Loucy (cell line): ENCODE data around the gene SPOPL.

Experiments
- H2AFZ ChIP-seq: fragments of 200-600 bp; sonication (generic); 2 replicates; pipeline ENCODE4 v1.6.0; 2016; ENCODE audit warnings: antibody characterized with exemption, mild to moderate bottlenecking, low read length, moderate library complexity
- H3F3A ChIP-seq: fragments of 200-600 bp; 2 replicates; pipeline ENCODE4 v1.6.0; 2016; ENCODE audit warnings: antibody characterized with exemption, low read depth, mild to moderate bottlenecking
- H3K27me3 ChIP-seq: fragments of 200-600 bp; sonication (generic); 2 replicates; pipeline ENCODE4 v1.6.1; 2014; ENCODE audit warnings: low read length, mild to moderate bottlenecking; ENCODE audit not compliant: insufficient read depth, poor library complexity, severe bottlenecking
- H3K36me3 ChIP-seq: fragments of 200-600 bp; sonication (generic); 2 replicates; pipeline ENCODE4 v1.6.1; 2016; ENCODE audit warnings: low read length; ENCODE audit not compliant: insufficient read depth
- H3K4me1 ChIP-seq: fragments of 200-600 bp; sonication (generic); 2 replicates; pipeline ENCODE4 v1.5.1; 2014; ENCODE audit warnings: low read length, mild to moderate bottlenecking; ENCODE audit not compliant: insufficient read depth, poor library complexity, severe bottlenecking
- H3K4me2 ChIP-seq: fragments of 200-600 bp; sonication (generic); 2 replicates; pipeline ENCODE4 v1.6.0; 2014; ENCODE audit warnings: antibody characterized with exemption, low read length, low read depth, mild to moderate bottlenecking; ENCODE audit not compliant: poor library complexity, severe bottlenecking
- H3K4me3 ChIP-seq: fragments of 200-600 bp; sonication (generic); 2 replicates; pipeline ENCODE4 v1.5.1; 2014; ENCODE audit warnings: low read length, mild to moderate bottlenecking, mixed read lengths; ENCODE audit not compliant: poor library complexity, severe bottlenecking
- H3K79me2 ChIP-seq: fragments of 200-600 bp; sonication (generic); 2 replicates; pipeline ENCODE4 v1.6.1; 2014; ENCODE audit warnings: low read length; ENCODE audit not compliant: insufficient read depth
- H3K9ac ChIP-seq: fragments of 200-600 bp; sonication (generic); 2 replicates; pipeline ENCODE4 v1.6.0; 2014; ENCODE audit warnings: mild to moderate bottlenecking, low read depth, low read length, moderate library complexity; ENCODE audit not compliant: poor library complexity, severe bottlenecking
- H3K9me2 ChIP-seq: fragments of 200-600 bp; sonication (generic); replicated peaks from 2 replicates; pipeline ENCODE4 v1.6.1; 2016; ENCODE audit warnings: low read depth, low read length, mixed read lengths
- H3K9me3 ChIP-seq: fragments of 200-600 bp; sonication (generic); 2 replicates; pipeline ENCODE4 v1.6.1; 2014; ENCODE audit warnings: mild to moderate bottlenecking, antibody characterized with exemption, low read length, low read depth; ENCODE audit not compliant: insufficient read depth
- H4K20me1 ChIP-seq: fragments of 200-600 bp; sonication (generic); 2 replicates; pipeline ENCODE4 v1.6.0; 2014; ENCODE audit warnings: antibody characterized with exemption, low read length, mild to moderate bottlenecking; ENCODE audit not compliant: insufficient read depth, poor library complexity, severe bottlenecking
- CTCF ChIP-seq: fragments of 200-600 bp; sonication (generic); conservative IDR thresholded peaks from 2 replicates; pipeline ENCODE4 v1.5.1; 2014; ENCODE audit warnings: mild to moderate bottlenecking, antibody characterized with exemption, low read length
- EZH2phosphoT487 ChIP-seq: fragments of 200-600 bp; IDR thresholded peaks from 2 replicates; pipeline ENCODE4 v1.6.1; 2018; ENCODE audit warnings: antibody characterized with exemption, mild to moderate bottlenecking, moderate library complexity, borderline replicate concordance

The SPOPL gene

GRCh38 chr2:138504092-138504491 is 2.5 kb downstream of the SPOPL start:
- no peaks in the 10 kb centered on the region for H3K36me3 ChIP-seq
- no peak overlapping the region for H3K4me3 ChIP-seq
- H2AFZ ChIP-seq, result no peak overlapping the region
- H3K9ac ChIP-seq, result no peak overlapping the region
- H3K4me2 ChIP-seq, result no peak overlapping the region
- no peaks in the 10 kb centered on the region for H3F3A ChIP-seq
- no peaks in the 10 kb centered on the region for H3K27me3 ChIP-seq
- H3K79me2 ChIP-seq, result no peaks in the 10 kb centered on the region
- H3K9me2 ChIP-seq, result no peaks in the 10 kb centered on the region
- no peaks in the 10 kb centered on the region for H3K4me1 ChIP-seq
- no peaks in the 10 kb centered on the region for H4K20me1 ChIP-seq
- H3K9me3 ChIP-seq, result no peaks in the 10 kb centered on the region
- TF ChIP-seq EZH2phosphoT487 (no peak), CTCF (no peak)

GRCh38 chr2:138504546-138505235 is 3.1 kb downstream of the SPOPL start:
- no peaks in the 10 kb centered on the region for H3F3A ChIP-seq

GRCh38 chr2:138507267-138507666 is 5.7 kb downstream of the SPOPL start:
- Histone ChIP-seq H3K4me2 (no peak overlapping the region), H4K20me1 (no peaks in the 10 kb centered on the region), H3K79me2 (no peaks in the 10 kb centered on the region), H3K9me2 (no peaks in the 10 kb centered on the region), H3F3A (no peaks in the 10 kb centered on the region), H3K36me3 (no peaks in the 10 kb centered on the region), H3K4me1 (no peaks in the 10 kb centered on the region), H2AFZ (no peak overlapping the region), H3K4me3 (no peak overlapping the region), H3K27me3 (no peaks in the 10 kb centered on the region), H3K9me3 (no peaks in the 10 kb centered on the region), H3K9ac (no peak overlapping the region)
- TF ChIP-seq EZH2phosphoT487 (no peak), CTCF (no peak)

More at GRCh38 chr2:138504546-138505235, 3.1 kb downstream of the SPOPL start:
- Histone ChIP-seq H2AFZ (no peak overlapping the region), H3K36me3 (no peaks in the 10 kb centered on the region), H3K9me2 (no peaks in the 10 kb centered on the region), H3K9me3 (no peaks in the 10 kb centered on the region), H3K9ac (no peak overlapping the region), H3K4me2 (no peak overlapping the region), H3K79me2 (no peaks in the 10 kb centered on the region), H3K27me3 (no peaks in the 10 kb centered on the region), H3K4me3 (no peak overlapping the region), H3K4me1 (no peaks in the 10 kb centered on the region), H4K20me1 (no peaks in the 10 kb centered on the region)
- TF ChIP-seq EZH2phosphoT487 (no peak), CTCF (no peak)
